ENCODE results near the gene DICER1.
"Not testable (repeated sequence)": the region's sequence is repeated elsewhere in the genome, so short reads cannot be mapped to it uniquely, and the experiment has no call there.

DNA sequence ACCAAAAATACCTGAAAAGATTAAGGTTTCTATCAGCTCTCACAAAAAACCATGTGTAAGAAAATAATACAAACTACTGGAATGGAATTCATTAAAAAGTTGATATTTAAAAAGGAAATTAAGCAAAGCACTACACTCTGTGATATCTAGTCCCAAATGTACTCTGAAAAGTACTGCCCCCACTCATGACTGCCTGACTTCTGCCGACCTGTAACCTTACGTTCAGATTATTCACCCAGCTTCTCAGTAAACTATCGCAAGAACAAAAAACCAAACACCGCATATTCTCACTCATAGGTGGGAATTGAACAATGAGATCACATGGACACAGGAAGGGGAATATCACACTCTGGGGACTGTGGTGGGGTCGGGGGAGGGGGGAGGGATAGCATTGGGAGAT lies 18.9 kb downstream of the DICER1 start:
- TF ChIP-seq, protein P1, sequence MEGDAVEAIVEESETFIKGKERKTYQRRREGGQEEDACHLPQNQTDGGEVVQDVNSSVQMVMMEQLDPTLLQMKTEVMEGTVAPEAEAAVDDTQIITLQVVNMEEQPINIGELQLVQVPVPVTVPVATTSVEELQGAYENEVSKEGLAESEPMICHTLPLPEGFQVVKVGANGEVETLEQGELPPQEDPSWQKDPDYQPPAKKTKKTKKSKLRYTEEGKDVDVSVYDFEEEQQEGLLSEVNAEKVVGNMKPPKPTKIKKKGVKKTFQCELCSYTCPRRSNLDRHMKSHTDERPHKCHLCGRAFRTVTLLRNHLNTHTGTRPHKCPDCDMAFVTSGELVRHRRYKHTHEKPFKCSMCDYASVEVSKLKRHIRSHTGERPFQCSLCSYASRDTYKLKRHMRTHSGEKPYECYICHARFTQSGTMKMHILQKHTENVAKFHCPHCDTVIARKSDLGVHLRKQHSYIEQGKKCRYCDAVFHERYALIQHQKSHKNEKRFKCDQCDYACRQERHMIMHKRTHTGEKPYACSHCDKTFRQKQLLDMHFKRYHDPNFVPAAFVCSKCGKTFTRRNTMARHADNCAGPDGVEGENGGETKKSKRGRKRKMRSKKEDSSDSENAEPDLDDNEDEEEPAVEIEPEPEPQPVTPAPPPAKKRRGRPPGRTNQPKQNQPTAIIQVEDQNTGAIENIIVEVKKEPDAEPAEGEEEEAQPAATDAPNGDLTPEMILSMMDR (IDR thresholded peaks at IDR 0.05) = not testable (repeated sequence)
- not testable (repeated sequence) for TF ChIP-seq POLR2A (IDR thresholded peaks at IDR 0.05)

All from heart left ventricle (tissue), 13 donors.